ENCODE data around the gene CACNA1C.

- TF ChIP-seq CTCF (IDR thresholded peaks at IDR 0.05; ENCODE audit: borderline replicate concordance, extremely low read depth, low read length, poor library complexity, severe bottlenecking) (no peak), EZH2 (IDR thresholded peaks at IDR 0.05; ENCODE audit: borderline replicate concordance, low read depth, low read length, severe bottlenecking) (no peak)
Observed at GRCh38 chr12:2606186-2606910, 553.6 kb downstream of the CACNA1C start.

All from DND-41 (cell line).